Activated CD4-positive, alpha-beta T cell treated with anti-CD3 and anti-CD28 coated beads, Interleukin-2, amount 50 U/mL, for 24 hours (primary cell): ENCODE results near the gene ZNF358.

Source experiments
- DNase-seq, 2 donors: peaks; one replicate each; pipeline ENCODE4 v3.0.0-alpha.2; 2020; ENCODE audit warnings: low read depth in 1 of 2, low spot score in 1 of 2

The ZNF358 gene

GRCh38 chr19:7519361-7520130 lies 3.6 kb downstream of the ZNF358 start:
- DNase-seq, result no peak

- DNase-seq, result no peak
Observed at GRCh38 chr19:7520131-7521051, 4.5 kb downstream of the ZNF358 start.

GRCh38 chr19:7521551-7522071 lies 5.7 kb downstream of the ZNF358 start:
- no peak for DNase-seq

GRCh38 chr19:7522072-7522922 lies 6.4 kb downstream of the ZNF358 start, which contains the start of gene MCOLN1:
MCOLN1 (plus strand) TSS chr19:7522624; CDS start chr19:7522751, 127 bp downstream.
- peak; percentile 98 to 99 for DNase-seq

- DNase-seq, result no peak
Observed at GRCh38 chr19:7522923-7523667, 7.2 kb downstream of the ZNF358 start.

DNA sequence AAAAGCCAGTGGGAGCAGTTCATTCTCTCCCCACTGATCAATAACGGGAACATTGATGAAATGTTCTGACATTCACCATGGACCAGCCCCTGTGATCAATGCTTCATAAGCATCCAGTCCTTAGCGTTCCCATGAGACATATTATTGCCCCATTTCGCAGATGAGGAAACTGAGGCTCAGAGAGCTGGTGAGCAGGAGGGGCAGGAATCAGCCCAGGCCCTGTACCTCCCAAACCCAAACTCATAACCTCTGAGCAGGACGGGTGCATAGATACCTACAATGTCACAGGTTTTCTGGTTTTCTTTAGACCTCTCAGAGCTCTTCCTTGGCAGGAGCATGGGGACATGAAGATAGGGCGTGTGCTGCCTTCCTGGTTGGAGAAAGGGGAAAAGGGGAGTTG lies 8.6 kb downstream of the ZNF358 start:
- DNase-seq, result no peak

- DNase-seq, result no peak
Observed at GRCh38 chr19:7524992-7525739, 9.3 kb downstream of the ZNF358 start.

DNA sequence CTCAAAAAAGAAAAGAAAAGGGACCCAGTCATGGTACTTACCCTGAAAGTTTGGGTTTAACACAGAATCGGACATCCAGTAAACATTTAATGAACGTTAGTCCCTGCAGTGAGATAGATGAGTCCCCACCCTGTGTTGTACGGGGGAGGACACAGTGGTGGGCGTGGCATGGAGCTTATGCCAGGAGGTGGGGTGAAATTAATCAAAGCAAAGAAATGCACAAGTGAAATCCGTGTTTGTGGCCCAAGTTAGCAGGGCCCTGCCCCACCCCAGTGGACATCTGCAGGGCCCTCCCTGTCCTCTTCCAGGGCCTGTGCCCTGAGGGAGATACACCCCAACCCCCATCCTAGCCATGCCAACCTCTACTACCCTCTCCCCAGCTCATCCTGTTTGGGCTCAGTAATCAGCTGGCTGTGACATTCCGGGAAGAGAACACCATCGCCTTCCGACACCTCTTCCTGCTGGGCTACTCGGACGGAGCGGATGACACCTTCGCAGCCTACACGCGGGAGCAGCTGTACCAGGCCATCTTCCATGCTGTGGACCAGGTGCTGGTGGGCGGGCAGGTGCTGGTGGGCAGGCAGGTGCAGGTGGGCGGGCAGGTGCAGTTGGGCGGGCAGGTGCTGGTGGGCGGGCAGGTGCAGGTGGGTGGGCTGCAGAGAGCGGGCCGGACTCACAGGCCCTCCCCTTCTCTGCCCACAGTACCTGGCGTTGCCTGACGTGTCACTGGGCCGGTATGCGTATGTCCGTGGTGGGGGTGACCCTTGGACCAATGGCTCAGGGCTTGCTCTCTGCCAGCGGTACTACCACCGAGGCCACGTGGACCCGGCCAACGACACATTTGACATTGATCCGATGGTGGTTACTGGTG lies 10.4 kb downstream of the ZNF358 start:
- DNase-seq, result no peak

- no peak for DNase-seq
Observed at GRCh38 chr19:7527516-7528191, 11.8 kb downstream of the ZNF358 start.

GRCh38 chr19:7528192-7528519 lies 12.3 kb downstream of the ZNF358 start:
- DNase-seq, result no peak

DNA sequence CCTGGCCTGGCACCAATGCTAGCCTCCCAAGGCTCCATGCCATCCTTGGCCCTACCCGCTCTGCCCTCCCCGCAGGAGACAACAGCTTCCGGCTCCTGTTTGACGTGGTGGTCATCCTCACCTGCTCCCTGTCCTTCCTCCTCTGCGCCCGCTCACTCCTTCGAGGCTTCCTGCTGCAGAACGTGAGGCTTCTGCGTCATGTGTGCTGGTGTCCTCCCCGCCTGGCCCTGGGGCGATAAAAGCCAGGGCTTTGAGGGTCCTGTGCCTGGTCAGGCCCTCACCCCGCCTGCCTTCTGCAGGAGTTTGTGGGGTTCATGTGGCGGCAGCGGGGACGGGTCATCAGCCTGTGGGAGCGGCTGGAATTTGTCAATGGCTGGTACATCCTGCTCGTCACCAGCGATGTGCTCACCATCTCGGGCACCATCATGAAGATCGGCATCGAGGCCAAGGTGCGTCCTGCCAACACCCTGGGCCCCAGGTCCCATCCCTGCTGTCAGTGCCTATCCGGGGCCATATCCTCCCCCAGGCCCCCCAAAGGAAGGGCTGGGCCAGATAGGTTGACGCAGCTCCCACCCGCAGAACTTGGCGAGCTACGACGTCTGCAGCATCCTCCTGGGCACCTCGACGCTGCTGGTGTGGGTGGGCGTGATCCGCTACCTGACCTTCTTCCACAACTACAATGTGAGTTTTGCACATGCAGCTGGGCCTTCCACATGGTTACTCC lies 12.8 kb downstream of the ZNF358 start:
- DNase-seq, result no peak

DNA sequence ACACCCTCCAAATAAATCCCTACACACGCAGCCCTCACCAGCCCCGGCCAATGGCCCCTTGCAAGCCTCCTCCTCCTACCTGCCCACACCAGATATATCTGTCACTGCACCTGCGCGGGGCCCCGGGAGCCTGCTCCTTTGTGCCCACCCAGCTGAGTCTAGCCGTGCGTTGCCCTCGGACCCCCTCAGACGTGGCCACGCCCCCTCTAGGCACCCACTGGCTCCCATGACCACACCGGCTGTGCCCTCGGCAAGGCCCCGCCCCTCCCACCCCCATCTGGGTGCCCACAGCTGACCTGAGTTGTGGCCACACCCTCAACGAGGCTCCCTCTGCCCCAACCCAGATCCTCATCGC lies 13.3 kb downstream of the ZNF358 start:
- no peak for DNase-seq

- DNase-seq, result no peak
Observed at GRCh38 chr19:7529610-7530490, 13.9 kb downstream of the ZNF358 start.

DNA sequence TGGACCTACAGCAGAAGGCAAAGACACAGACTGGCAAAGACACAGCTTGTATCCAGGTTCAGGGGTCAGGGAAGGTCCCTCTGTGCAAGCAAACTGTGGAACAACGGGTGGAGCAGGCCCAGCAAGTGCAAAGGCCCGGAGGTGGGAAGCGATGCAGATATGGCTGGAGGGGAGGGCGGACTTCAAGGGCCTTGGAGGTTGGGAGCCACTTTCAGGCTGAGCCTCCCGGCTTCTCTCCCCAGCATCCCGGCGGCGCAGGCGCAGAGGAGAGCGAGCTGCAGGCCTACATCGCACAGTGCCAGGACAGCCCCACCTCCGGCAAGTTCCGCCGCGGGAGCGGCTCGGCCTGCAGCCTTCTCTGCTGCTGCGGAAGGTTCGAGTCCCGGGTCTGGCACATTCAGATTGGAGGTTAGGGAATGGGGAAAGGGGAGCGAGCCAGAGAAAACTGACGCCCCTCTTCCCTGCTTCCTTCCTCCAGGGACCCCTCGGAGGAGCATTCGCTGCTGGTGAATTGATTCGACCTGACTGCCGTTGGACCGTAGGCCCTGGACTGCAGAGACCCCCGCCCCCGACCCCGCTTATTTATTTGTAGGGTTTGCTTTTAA lies 17.5 kb downstream of the ZNF358 start:
- DNase-seq, result no peak

DNA sequence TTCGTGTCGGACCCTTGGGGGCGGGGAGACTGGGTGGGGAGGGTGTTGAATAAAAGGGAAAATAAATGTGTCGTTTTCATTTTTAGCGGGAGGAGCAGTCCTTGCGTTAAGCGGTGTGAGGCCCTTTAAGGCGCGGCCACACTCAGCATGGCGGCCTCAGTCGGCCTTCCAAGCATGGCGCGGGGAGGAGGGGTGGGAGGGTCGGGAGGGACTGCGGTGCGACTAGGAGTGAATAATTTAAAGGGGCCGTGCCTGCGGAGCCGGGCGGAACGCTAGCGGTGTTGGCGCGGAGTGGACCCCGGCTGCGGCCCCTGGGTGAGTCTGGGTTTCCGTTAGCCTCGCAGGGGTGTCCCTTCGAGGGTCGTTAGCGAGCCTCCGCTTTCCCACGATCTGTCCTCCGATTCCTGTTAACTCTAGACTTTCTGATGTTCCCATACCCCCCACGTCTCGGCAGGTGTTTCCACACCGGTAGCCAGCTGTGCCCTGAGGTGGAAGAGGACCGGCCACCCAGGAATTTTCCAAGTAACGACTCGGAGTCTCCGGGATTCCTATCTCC lies 18.1 kb downstream of the ZNF358 start:
- DNase-seq, result peak; percentile 62 to 75

DNA sequence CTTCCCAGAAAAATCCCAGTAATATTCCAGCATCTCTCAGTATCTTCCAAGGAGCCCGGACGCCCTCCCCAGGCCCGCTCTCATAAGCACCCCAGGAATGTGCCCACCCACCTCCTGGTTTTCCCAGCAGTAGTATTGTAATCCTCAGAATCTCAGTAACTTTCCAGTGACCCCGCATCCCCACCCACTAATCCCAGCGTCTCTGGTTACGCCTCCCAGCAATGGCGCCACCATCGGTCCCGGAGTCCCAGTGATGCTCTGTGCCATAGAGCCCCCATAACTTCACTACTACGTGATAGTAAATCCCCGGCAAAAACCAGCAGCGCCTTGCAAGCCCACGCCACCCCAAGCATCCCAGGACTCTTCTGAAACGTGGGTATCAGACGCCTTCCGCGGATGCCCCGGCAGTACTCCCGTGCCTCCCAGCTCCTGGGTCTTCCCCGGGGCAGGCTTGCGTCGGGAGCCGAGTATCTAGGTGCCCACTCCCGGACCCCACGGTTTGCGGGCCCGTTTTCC lies 18.7 kb downstream of the ZNF358 start:
- DNase-seq, result no peak
